Gastroesophageal sphincter (tissue), 3 donors: Measurements from ENCODE around the gene ULK4.

Experiments used
- CTCF ChIP-seq, 4 experiments: fragments of 200-600 bp in 2 of 4; fragments of 450-650 bp in 2 of 4; sonication (generic) in 1 of 4; IDR thresholded peaks; one replicate each; pipeline ENCODE4 v1.5.1; 2017 to 2019; ENCODE audit warnings: antibody characterized with exemption in 4 of 4, mild to moderate bottlenecking in 2 of 4, moderate library complexity in 2 of 4
- EP300 ChIP-seq: sonication (generic); formaldehyde crosslinking; IDR thresholded peaks from one replicate; pipeline ENCODE4 v1.6.1; 2017; ENCODE audit warnings: antibody characterized with exemption, mild to moderate bottlenecking

- TF ChIP-seq CTCF (IDR thresholded peaks at IDR 0.05): no peak
- no peak for TF ChIP-seq EP300
Measured at GRCh38 chr3:42001777-42002176, 39.9 kb upstream of the ULK4 start.
